ENCODE measurements around the gene ARL15. TPM values are rescaled to one million over a fixed set of nuclear protein-coding genes. Genes with fewer than 3 reads are reported as not detected.
A peak's percentile ranks its signal among the peaks of the same experiment; 100 is the strongest.

The ARL15 gene
- total RNA-seq, 1 experiment from 2014 or later, result 13.0 TPM

- Mint-ChIP-seq H3K4me1 (peaks cover 11% of the 10 kb centered on the region in 2 experiments), H3K27me3 (ENCODE audit: low read depth) (no peaks in the 10 kb centered on the region), H3K27ac (peak overlapping the region in 1 of 3 experiments; percentile 32; a peak in 2 of 7 replicates), H3K36me3 (ENCODE audit: insufficient read depth in 1 of 3, low read depth in 3 of 3) (no peaks in the 10 kb centered on the region), H3K4me3 (no peak overlapping the region), H3K9me3 (no peaks in the 10 kb centered on the region)
- Histone ChIP-seq H3K27me3 (ENCODE audit: insufficient read depth, low read length) (no peaks in the 10 kb centered on the region), H2BK120ac (ENCODE audit: low read depth, low read length, poor library complexity, severe bottlenecking) (no peak overlapping the region), H4K8ac (replicated peaks; ENCODE audit: insufficient read length, low read depth, low read length) (no peak overlapping the region), H2BK15ac (ENCODE audit: low read depth, low read length) (no peak overlapping the region), H2BK20ac (ENCODE audit: low read depth, low read length, poor library complexity, severe bottlenecking) (no peak overlapping the region), H2AK5ac (ENCODE audit: insufficient read length, low read length) (no peak overlapping the region), H3K4me1 (ENCODE audit: insufficient read depth, low read length) (no peaks in the 10 kb centered on the region; the same call in 1 of the 2 replicates), H3K56ac (ENCODE audit: insufficient read length, low read depth, low read length) (no peak overlapping the region), H3K4me2 (ENCODE audit: insufficient read depth, insufficient read length, low read length) (no peak overlapping the region), H3K18ac (ENCODE audit: insufficient read length, low read depth, low read length) (no peak overlapping the region), H3K79me2 (ENCODE audit: insufficient read depth, low read length) (no peaks in the 10 kb centered on the region), H2BK12ac (ENCODE audit: insufficient read length, low read depth, low read length) (no peak overlapping the region), H4K5ac (ENCODE audit: insufficient read length, low read depth, low read length) (no peak overlapping the region), H4K91ac (ENCODE audit: insufficient read length, low read depth, low read length) (no peak overlapping the region), H3K9me3 (ENCODE audit: control insufficient read depth, low read depth, low read length) (no peaks in the 10 kb centered on the region), H3K9ac (ENCODE audit: extremely low read depth, insufficient read length, low read length) (no peak overlapping the region), H3K14ac (ENCODE audit: insufficient read depth, low read length) (no peak overlapping the region), H2BK5ac (ENCODE audit: insufficient read length, low read length) (no peak overlapping the region), H3K23ac (ENCODE audit: insufficient read length, low read depth, low read length) (no peak overlapping the region), H2AFZ (ENCODE audit: low read length) (no peak overlapping the region), H3K23me2 (ENCODE audit: insufficient read length, low read depth, low read length, poor library complexity, severe bottlenecking) (no peaks in the 10 kb centered on the region), H3K27ac (ENCODE audit: insufficient read length, low read depth, low read length) (no peak overlapping the region), H3T11ph (ENCODE audit: low read length) (no peak overlapping the region), H3K79me1 (ENCODE audit: insufficient read depth, low read depth, low read length, poor library complexity, severe bottlenecking) (no peaks in the 10 kb centered on the region), H3K4ac (ENCODE audit: low read depth, low read length) (no peak overlapping the region), H4K20me1 (ENCODE audit: control insufficient read depth, insufficient read depth, insufficient read length) (no peaks in the 10 kb centered on the region)
- TF ChIP-seq CTCF (conservative IDR thresholded peaks at IDR 0.05), result no peak
- no peak for DNase-seq
- WGBS (ENCODE audit: extremely low coverage, insufficient read length, low lambda C conversion rate), result no CpG with 5 or more reads among the region's 1 CpG
These were observed 159.5 kb downstream of the ARL15 start for GRCh38 chr5:54150841-54151240.
